Activated CD8-positive, alpha-beta T cell treated with anti-CD3 and anti-CD28 coated beads, Interleukin-2, amount 10 ng/mL, durations not matched to agents 7 days and 5 days (primary cell): ENCODE measurements around the gene EDN2. TPM values are rescaled to one million over a fixed set of nuclear protein-coding genes. Genes with fewer than 3 reads are reported as not detected.

Source experiments
- ATAC-seq: fragments of 150-1000 bp; cut with Tn5 transposase; one replicate; pipeline ENCODE4 v1.10.0; 2021; ENCODE audit warnings: moderate library complexity
- CTCF ChIA-PET: fragments of 350-600 bp; sonication (Branson Sonifier 250); formaldehyde crosslinking; loops from one replicate; lab custom pipeline; 2021; ENCODE audit warnings: antibody characterized with exemption; lab: Charles Lee
- POLR2A ChIA-PET: fragments of 350-600 bp; sonication (Branson Sonifier 250); formaldehyde crosslinking; loops from one replicate; lab custom pipeline; 2021; ENCODE audit warnings: antibody characterized with exemption; lab: Charles Lee
- DNase-seq: peaks from one replicate; pipeline ENCODE4 v3.0.0-alpha.2; 2020
- H3K27ac Mint-ChIP-seq: one replicate; pipeline ENCODE4 v1.8.0; 2021; ENCODE audit warnings: mild to moderate bottlenecking, mixed read lengths
- H3K27me3 Mint-ChIP-seq: one replicate; pipeline ENCODE4 v1.8.0; 2021; ENCODE audit warnings: low read depth, mixed read lengths
- H3K36me3 Mint-ChIP-seq: one replicate; pipeline ENCODE4 v1.8.0; 2021; ENCODE audit warnings: low read depth, mixed read lengths
- H3K4me1 Mint-ChIP-seq: one replicate; pipeline ENCODE4 v1.8.0; 2021; ENCODE audit warnings: low read depth, mixed read lengths
- H3K4me3 Mint-ChIP-seq: one replicate; pipeline ENCODE4 v1.8.0; 2021; ENCODE audit warnings: mild to moderate bottlenecking, mixed read lengths
- H3K9me3 Mint-ChIP-seq: one replicate; pipeline ENCODE4 v1.8.0; 2022; ENCODE audit warnings: mixed read lengths; ENCODE audit not compliant: insufficient read depth
- total RNA-seq, 2 experiments: library from RNA; stranded (reverse); gene quantifications; one replicate each; pipeline ENCODE4 v1.2.3, GENCODE V29; 2021

The EDN2 gene
- total RNA-seq, 2 experiments from 2014 or later: not detected

DNA sequence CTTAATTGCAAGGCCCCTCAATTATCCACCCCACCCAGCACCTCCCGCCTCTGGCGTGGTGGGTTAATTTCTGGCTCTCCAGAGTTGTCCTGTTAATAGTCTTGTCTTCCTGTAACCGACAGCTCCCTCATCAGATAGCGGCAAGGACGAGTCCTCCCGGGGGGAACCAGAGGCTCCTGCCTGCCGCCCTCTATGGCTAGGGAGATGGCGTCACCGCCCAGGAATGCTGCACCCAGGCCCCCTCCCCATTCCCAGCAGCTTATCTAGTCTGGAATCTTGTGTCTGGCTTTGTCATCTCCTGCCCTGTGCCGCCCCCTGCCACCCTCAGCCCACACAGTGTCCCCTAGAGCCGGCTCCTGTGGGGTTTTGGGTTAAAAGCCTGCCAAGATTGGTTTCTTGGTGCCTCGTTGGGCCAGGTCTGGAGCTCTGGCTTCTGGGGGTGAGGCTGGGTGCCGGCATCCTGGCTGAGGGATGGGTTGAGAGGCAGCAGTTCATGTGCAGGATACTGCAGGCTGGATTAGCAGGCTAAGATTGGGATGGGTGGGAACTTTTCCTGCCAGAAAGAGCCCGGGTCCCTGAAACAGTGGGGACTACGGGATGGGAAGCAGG lies 48.8 kb downstream of the EDN2 start:
- CTCF ChIA-PET: no interaction called here
- no peak overlapping the region for H3K27ac Mint-ChIP-seq
- no peaks in the 10 kb centered on the region for H3K36me3 Mint-ChIP-seq
- DNase-seq (no peak), ATAC-seq (no peak)
- H3K27me3 Mint-ChIP-seq: peaks cover 24% of the 10 kb centered on the region
- H3K9me3 Mint-ChIP-seq: no peaks in the 10 kb centered on the region
- POLR2A ChIA-PET: no interaction called here
- H3K4me1 Mint-ChIP-seq: no peaks in the 10 kb centered on the region
- no peak overlapping the region for H3K4me3 Mint-ChIP-seq

DNA sequence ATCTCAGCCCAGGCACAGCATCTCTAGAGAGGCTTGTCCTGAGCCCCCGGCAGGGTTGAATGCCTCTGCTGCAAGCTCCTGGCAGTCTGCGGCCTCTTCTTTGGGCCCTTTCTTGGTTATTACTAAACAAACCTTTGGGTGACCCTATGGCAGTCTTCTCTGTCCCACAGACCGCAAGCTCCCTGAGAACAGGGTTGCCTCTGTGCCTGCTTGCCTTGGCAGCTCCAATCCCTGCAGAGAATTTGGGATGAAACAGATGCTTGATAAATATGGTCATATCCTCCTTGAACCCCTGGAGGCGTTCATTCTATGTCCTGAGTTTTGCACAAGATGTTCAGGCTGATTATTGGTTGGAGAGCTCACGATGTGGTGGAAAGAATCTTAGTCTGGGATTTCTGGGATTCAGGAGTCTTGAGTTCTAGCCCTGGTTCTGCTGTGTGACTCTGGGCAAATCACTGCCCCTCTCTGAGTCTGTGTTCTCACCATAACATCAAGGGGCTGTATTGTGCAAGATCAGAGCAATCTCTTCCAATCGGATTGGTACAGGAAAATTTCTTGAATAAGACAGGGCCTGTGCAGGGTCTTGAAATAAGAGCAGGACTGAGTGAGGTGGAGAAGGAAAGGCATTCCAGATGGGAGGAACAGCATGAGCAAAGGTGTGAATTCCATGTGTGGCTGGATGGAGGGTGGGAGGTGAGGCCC lies 49.6 kb downstream of the EDN2 start:
- H3K27ac Mint-ChIP-seq: no peak overlapping the region
- H3K4me3 Mint-ChIP-seq: no peak overlapping the region
- H3K4me1 Mint-ChIP-seq: no peaks in the 10 kb centered on the region
- peaks cover 24% of the 10 kb centered on the region for H3K27me3 Mint-ChIP-seq
- DNase-seq (no peak), ATAC-seq (no peak)
- CTCF ChIA-PET: interaction anchor here (1.3 to 1.6 kb wide), 2 partner anchors 165 to 176 kb away, joined by 3 to 4 read pairs; no protein-coding TSS in a partner anchor
- no peaks in the 10 kb centered on the region for H3K36me3 Mint-ChIP-seq
- H3K9me3 Mint-ChIP-seq: no peaks in the 10 kb centered on the region
- POLR2A ChIA-PET: no interaction called here

DNA sequence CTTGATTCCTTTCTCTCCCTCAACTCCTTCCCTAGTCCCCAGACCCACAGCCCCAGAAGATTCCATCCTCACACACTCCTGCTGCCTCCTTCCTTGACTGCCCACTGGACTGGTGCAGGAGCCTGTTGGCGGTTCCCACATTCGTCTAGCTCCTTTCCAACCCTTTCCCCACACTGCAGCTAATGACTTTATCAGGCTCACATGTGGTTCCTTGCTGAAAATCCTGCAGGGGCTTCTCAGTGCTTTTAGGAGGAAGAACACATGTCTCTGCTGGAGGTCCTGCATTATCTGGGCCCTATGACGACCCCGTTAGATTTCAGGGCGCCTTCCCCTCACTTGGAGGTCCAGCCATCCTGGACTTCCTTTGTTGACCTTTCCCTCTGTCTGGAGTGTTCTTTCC lies 50.2 kb downstream of the EDN2 start:
- Mint-ChIP-seq H3K9me3 (no peaks in the 10 kb centered on the region), H3K27me3 (peaks cover 24% of the 10 kb centered on the region)
- POLR2A ChIA-PET: no interaction called here

DNA sequence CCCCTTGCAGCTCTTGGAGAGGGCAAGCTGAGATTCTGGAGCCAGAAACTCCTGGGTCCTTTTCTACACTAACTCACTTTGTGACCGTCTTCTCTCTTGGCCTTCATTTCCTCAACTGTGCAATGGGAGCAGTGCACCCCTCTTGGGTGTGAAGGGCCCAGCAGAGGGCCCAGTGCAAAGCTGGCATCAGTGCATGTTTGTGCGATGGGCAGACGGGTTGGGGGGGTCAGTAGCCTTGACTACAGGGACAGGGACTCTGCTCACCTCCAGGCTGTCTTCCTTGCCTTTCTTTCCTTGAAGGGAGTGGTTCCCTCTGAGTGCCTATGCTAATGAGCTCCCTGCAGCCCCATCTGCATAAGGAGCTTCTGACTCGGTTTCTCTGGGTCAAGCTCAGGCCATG lies 51.0 kb downstream of the EDN2 start:
- no peaks in the 10 kb centered on the region for H3K4me1 Mint-ChIP-seq
- peaks cover 20% of the 10 kb centered on the region for H3K27me3 Mint-ChIP-seq
- no peak overlapping the region for H3K4me3 Mint-ChIP-seq
- H3K36me3 Mint-ChIP-seq: no peaks in the 10 kb centered on the region
- DNase-seq (no peak), ATAC-seq (no peak)
- H3K9me3 Mint-ChIP-seq: no peaks in the 10 kb centered on the region
- H3K27ac Mint-ChIP-seq: no peak overlapping the region
- ChIA-PET POLR2A (no interaction called here), CTCF (interaction anchor here (0.7 to 2.3 kb wide), 11 partner anchors 11 to 174 kb away, joined by 3 to 11 read pairs (median 4); no protein-coding TSS in a partner anchor)

More for the DNA sequence above, 50.2 kb downstream of the EDN2 start:
- Mint-ChIP-seq H3K4me3 (no peak overlapping the region), H3K36me3 (no peaks in the 10 kb centered on the region), H3K27ac (no peak overlapping the region), H3K4me1 (no peaks in the 10 kb centered on the region)
- CTCF ChIA-PET: interaction anchor here (0.7 to 2.3 kb wide), 7 partner anchors 121 to 175 kb away, joined by 3 to 11 read pairs (median 4); no protein-coding TSS in a partner anchor
- DNase-seq: no peak
- no peak for ATAC-seq

DNA sequence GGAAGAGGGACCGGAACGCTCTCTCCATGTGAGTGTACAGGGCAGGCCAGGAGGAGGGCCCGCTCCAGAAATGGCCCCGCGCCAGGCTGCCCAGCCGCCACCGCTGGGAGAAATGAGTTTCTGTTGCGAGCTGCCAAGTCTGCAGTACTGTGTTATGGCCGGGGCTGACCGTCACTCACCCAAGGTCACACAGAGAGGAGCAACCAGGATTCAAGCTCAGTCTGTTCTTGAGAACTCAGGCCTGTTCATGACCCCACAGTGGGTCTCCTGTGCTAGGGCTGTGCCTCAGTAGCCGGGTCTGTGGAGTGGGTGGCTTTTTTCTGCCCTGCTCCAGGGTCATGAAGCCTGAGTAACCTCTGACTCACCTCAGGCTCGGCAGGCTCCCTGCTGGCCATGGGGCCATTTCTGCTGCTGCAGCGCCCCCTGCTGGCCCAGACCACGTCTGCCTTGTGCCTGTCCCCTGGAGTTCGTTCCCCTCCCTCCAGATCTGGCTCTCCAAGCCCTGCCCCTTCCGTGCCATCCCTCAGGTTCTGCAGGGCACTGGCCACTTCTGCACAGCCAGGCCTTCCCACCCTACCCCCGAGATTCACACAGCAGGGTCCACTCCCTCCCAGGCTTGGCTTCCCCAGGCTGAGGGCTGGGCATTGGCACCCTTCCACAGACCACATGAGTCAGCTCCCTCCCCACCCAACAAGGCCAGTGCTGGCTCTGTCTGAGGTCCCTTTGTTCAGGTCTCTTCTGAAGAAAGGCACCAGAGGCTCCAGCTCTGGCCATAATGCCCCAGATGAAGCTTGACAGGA lies 51.8 kb downstream of the EDN2 start:
- Mint-ChIP-seq H3K27me3 (peaks cover 16% of the 10 kb centered on the region), H3K4me1 (no peaks in the 10 kb centered on the region), H3K4me3 (no peak overlapping the region), H3K36me3 (no peaks in the 10 kb centered on the region), H3K9me3 (no peaks in the 10 kb centered on the region), H3K27ac (no peak overlapping the region)
- ChIA-PET CTCF (interaction anchor here (0.9 to 2.3 kb wide), 9 partner anchors 11 to 174 kb away, joined by 3 to 11 read pairs (median 3); no protein-coding TSS in a partner anchor), POLR2A (no interaction called here)
- peak; percentile 75 for DNase-seq
- ATAC-seq: peak; percentile 86

DNA sequence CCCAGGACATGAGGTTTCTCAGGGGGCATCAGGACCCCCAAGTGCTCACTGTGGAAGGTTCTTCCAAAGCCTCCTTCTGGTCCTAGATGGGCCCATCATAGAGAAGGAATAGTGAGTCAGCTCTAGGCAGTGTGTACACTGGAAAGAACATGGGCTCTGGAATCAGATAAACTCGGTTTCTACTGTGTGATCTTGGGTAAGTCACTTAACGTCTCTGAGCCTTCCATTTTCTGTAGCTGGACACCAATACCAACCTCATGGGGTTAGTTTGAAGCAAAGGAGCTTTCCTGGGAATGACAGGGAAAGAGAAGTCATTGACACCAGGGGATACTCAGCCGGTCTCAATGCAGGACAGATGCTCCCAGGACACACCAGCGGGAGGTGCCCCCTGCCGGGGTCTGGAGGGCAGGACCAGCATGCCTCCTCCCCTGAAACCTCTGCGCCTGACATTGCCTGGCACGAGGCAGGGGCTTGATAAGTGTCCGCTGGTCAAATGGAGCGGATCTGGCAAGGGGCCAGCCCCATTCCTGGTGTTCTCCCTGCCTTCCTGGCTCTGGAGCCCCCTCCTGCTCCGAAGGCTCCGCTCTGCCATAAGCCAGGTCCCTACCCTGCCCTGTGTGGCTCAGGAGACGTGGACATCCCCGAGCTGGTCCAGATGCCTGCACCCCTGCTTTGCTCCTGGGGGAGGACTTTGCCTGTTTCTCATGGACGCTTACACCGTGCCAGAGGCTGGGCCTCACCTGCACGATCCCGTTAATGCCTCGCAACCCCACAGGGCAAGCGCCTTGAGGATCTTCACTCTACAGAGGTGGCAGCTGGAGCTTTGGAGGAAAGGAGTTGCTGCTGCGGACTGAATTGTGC lies 52.8 kb downstream of the EDN2 start:
- CTCF ChIA-PET: interaction anchor here (1.0 to 2.3 kb wide), 5 partner anchors 12 to 170 kb away, joined by 3 to 11 read pairs (median 4); no protein-coding TSS in a partner anchor
- Mint-ChIP-seq H3K27me3 (peaks cover 14% of the 10 kb centered on the region), H3K4me1 (no peaks in the 10 kb centered on the region), H3K27ac (no peak overlapping the region), H3K9me3 (no peaks in the 10 kb centered on the region), H3K4me3 (no peak overlapping the region), H3K36me3 (no peaks in the 10 kb centered on the region)
- no peak for ATAC-seq
- POLR2A ChIA-PET: no interaction called here
- no peak for DNase-seq

DNA sequence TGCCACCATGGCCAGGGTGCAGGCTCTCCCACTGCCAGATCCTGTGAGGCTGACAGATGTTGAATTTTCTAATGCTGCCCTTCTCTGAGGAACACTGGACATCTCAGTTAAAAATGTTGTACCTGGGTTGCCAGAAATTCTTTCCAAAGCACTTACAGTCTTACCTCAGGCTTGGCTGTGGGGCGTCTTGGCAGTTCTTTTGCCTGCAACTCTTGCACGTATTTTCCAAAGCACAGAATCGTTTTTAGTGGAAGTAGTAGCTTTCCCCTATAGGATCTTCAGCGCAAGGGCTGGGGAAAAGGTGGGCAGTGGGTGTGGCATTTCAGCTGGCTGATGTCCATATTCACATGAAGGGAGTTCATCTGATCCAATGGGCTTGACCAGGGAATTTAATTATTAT lies 53.9 kb downstream of the EDN2 start:
- CTCF ChIA-PET: interaction anchor here (1.0 kb wide), 1 partner anchor 13 kb away, joined by 3 read pairs; no protein-coding TSS in a partner anchor
- Mint-ChIP-seq H3K4me3 (no peak overlapping the region), H3K9me3 (no peaks in the 10 kb centered on the region), H3K4me1 (no peaks in the 10 kb centered on the region), H3K27me3 (peaks cover 7% of the 10 kb centered on the region), H3K36me3 (no peaks in the 10 kb centered on the region), H3K27ac (no peak overlapping the region)
- DNase-seq (no peak), ATAC-seq (no peak)
- POLR2A ChIA-PET: no interaction called here

DNA sequence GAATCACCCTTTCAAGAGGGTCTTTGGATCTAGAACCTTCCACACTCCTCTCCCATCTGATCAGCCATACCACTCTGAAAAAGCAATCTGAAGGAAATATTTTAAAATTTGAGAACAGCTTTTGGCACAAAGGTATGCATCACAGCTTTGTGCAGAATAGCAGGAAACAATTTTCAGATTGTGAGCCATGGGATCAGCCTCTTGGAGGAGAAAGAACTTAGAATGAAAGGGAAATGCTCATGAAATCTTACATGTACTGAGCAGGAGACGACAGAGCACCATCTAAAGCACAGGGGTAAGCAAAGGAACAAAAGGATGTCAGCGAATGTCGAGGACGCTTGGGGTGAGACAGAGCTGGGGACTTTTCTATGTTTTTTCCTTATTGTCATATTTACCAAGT lies 54.4 kb downstream of the EDN2 start:
- ChIA-PET POLR2A (no interaction called here), CTCF (interaction anchor here (1.0 kb wide), 1 partner anchor 12 kb away, joined by 3 read pairs; no protein-coding TSS in a partner anchor)
- H3K9me3 Mint-ChIP-seq: no peaks in the 10 kb centered on the region
- ATAC-seq (no peak), DNase-seq (no peak)
- H3K4me1 Mint-ChIP-seq: no peaks in the 10 kb centered on the region
- no peak overlapping the region for H3K27ac Mint-ChIP-seq
- H3K4me3 Mint-ChIP-seq: no peak overlapping the region
- peaks cover 5% of the 10 kb centered on the region for H3K27me3 Mint-ChIP-seq
- H3K36me3 Mint-ChIP-seq: no peaks in the 10 kb centered on the region

DNA sequence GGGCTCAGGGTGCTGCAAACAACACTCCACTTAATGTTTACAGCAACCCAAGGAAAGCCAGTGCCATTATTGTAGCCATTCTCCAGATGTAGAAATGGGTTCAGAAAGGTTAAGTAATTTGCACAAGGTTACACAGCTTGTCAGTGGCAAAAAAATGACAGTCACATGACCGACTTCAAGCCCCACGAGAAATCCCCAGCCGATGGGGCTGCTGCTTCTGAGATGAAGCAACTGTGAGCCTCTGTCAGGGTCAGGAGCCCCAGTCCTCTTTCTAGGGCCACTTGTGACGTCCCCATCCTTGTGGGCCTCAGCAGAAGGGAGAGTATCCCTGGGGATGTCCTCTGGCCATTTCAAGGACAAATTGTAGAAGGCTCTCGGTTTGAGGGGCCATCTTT lies 54.8 kb downstream of the EDN2 start:
- ChIA-PET POLR2A (no interaction called here), CTCF (interaction anchor here (1.0 kb wide), 1 partner anchor 12 kb away, joined by 3 read pairs; no protein-coding TSS in a partner anchor)
- ATAC-seq: no peak
- DNase-seq: no peak
- no peak overlapping the region for H3K27ac Mint-ChIP-seq
- H3K36me3 Mint-ChIP-seq: no peaks in the 10 kb centered on the region
- H3K27me3 Mint-ChIP-seq: peaks cover 2% of the 10 kb centered on the region
- no peaks in the 10 kb centered on the region for H3K4me1 Mint-ChIP-seq
- H3K4me3 Mint-ChIP-seq: no peak overlapping the region
- H3K9me3 Mint-ChIP-seq: no peaks in the 10 kb centered on the region
